GM18526 (cell line): ENCODE measurements around the gene TCL1B.

Source experiments
- POLR2A ChIP-seq: IDR thresholded peaks from 3 replicates; pipeline ENCODE4 v1.6.1; 2011; ENCODE audit not compliant: insufficient read length; ENCODE audit errors: extremely low read depth

TCL1B gene

GRCh38 chr14:95689441-95689840, 3.2 kb downstream of the TCL1B start:
- TF ChIP-seq POLR2A, result no peak

GRCh38 chr14:95690815-95691214, 4.6 kb downstream of the TCL1B start:
- TF ChIP-seq POLR2A, result no peak

- TF ChIP-seq POLR2A, result no peak
Observed at GRCh38 chr14:95691591-95691990, 5.4 kb downstream of the TCL1B start.

GRCh38 chr14:95692109-95692508, 5.9 kb downstream of the TCL1B start:
- TF ChIP-seq POLR2A, result no peak

- TF ChIP-seq POLR2A, result no peak
Observed at GRCh38 chr14:95695051-95695450, 8.8 kb downstream of the TCL1B start.

GRCh38 chr14:95695913-95696312, 9.7 kb downstream of the TCL1B start:
- no peak for TF ChIP-seq POLR2A

GRCh38 chr14:95696741-95697140, 10.5 kb downstream of the TCL1B start:
- no peak for TF ChIP-seq POLR2A

- no peak for TF ChIP-seq POLR2A
Observed at GRCh38 chr14:95697764-95698163, 11.5 kb downstream of the TCL1B start.

GRCh38 chr14:95698287-95698686, 12.1 kb downstream of the TCL1B start:
- TF ChIP-seq POLR2A, result no peak

GRCh38 chr14:95699412-95699811, 13.2 kb downstream of the TCL1B start:
- no peak for TF ChIP-seq POLR2A

- TF ChIP-seq POLR2A, result no peak
Observed at GRCh38 chr14:95700221-95700976, 14.2 kb downstream of the TCL1B start.

- TF ChIP-seq POLR2A, result no peak
Observed at GRCh38 chr14:95701846-95702221, 15.6 kb downstream of the TCL1B start.

- no peak for TF ChIP-seq POLR2A
Observed at GRCh38 chr14:95703341-95703740, 17.1 kb downstream of the TCL1B start.

- no peak for TF ChIP-seq POLR2A
Observed at GRCh38 chr14:95703805-95704204, 17.6 kb downstream of the TCL1B start.

GRCh38 chr14:95705518-95705917, 19.3 kb downstream of the TCL1B start:
- TF ChIP-seq POLR2A, result no peak

- TF ChIP-seq POLR2A, result no peak
Observed at GRCh38 chr14:95707327-95707726, 21.1 kb downstream of the TCL1B start.

GRCh38 chr14:95710106-95710505, 23.9 kb downstream of the TCL1B start:
- no peak for TF ChIP-seq POLR2A
